ENCODE measurements around the gene GSE1.

GSE1 gene

GRCh38 chr16:85724936-85725335, 111.8 kb downstream of the GSE1 start:
- no peak for TF ChIP-seq CTCF (IDR thresholded peaks at IDR 0.05; ENCODE audit: control insufficient read depth, extremely low read depth, insufficient read depth)
- no peak for DNase-seq (ENCODE audit: low read depth)
- H3K4me3 ChIP-seq (ENCODE audit: low read depth, low read length): no peak overlapping the region

Data from LNCaP clone FGC (cell line).